GM18868 (cell line): ENCODE measurements around the gene LIFR.

Experiments
- ATAC-seq: cut with Tn5 transposase; IDR thresholded peaks from one replicate; pipeline ENCODE4 v1.9.1; 2021; ENCODE audit warnings: mild to moderate bottlenecking, moderate library complexity; ENCODE audit not compliant: unreplicated experiment

The LIFR gene

DNA sequence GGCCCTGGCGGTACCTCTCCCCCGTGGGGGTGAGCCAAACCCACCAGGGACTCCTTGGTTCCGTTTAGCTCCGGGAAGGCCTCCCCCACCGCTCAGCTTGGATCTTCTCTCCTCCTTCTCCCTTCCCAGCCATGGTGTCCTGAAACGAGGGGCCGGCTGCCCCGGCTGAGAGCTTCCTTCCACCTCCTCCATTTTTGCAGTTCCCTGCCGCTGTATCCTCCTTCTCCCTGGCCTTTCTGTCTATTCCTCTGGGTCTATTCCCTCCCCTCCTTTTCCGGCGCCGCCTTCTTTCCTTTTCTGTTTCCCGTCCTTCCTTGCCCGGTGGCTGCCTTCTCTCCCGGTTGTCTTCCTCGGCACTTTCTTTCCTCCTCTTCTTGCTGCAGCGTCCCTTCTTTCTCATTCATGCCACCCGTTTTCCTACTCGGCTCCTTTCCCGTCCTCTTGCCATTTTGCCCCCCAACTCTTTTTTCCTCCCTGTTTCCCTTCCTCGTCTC is 110.4 kb downstream of the LIFR start:
- ATAC-seq = no peak

DNA sequence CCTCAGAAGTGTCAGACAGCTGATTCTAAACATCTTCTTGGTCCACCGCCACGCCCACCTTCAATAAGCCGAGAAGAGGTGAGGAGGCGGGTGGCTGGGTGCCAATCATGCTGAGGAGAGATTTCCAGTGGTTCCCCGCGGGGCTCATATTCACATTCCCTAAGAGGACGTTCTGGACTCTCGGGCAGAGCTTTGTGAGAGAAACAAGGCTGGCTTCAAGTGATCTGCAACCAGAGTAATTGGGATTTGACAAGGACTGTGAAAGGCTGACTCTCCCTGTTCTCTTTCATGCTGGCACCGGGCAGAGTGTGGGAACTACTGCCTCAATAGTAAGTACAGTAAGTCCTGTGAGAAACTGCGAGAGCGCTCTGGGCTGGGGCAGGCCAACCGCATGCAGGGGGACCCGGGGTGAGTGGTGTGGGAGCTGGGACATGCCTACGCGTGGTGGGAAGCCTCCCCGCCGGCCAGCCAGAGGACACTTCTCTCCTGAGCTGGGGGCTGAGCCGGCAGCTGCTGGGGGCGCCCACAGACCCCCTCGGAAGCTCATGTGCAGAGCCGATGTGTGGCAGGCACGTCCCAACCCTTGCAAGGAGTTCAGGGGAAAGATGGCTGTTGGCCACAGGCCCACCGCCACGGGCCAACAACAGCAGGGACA is 110.9 kb downstream of the LIFR start:
- ATAC-seq = no peak

DNA sequence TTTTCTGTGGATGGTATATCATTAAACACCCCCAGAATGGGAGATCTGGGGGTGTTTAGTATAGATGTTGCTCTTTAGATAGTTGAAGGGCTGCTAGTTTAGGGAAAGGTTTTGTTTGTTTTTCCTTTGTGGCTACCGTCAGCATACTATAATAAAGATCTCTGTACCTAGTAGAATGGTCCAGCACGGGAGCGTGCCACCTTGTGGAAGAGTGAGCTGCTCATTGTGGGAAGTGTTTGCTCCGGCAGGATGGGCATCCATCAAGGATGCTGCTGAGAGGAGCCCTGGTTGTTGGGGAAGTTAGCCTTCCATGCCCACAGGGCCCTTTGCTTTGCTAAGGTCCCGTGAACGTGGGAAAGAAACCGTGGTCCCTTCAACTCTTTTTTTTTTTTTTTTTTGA is 113.1 kb downstream of the LIFR start:
- ATAC-seq = no peak

DNA sequence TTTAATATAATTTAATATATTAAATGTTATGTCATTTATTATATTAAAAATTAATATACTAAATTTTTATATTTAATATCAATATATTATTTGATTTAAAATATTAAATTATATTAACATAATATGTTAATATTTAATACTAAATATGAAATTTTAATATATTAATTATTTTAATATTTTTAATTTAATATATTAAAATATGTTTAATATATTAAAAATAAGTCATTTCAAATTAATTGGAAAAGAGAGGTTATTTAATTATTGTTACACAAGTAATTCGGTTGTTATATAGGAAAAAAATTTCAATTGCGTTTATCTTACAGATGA is 114.2 kb downstream of the LIFR start:
- no peak for ATAC-seq

DNA sequence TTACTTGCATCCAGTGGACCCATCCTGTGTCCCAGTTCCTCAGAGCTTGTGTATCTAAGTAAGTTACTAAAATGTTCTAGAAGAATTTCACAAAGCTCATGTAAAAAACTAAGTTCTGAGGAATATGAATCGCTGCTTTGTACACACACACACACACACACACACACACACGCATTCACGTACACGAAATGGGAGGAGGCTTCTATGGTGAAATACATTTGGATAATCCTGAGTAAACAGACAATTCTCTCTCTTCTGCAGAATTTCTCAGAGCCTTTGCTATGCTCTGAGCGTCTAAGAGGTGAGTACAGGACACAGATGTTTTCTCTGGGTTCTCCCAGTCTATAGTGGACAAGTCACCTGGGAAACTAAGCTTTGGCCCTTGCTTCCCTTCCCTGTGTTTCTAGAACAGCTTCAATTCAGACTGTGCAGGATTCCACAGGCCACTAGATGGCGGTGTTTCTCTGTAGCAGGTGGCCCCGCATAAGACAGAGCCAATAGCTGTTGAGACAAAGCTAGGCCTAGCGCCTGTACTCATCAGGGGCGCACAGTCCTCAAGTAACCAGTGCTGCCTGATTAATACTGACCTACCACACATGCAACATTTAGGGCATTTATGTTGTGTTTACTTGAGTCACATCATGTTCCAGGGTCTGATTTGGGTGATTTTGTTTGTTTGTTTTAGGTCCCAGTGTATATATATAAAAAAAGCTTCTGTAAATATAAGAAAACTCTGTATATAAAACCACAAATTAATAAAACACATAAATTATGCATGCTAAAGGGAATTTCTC is 114.8 kb downstream of the LIFR start:
- peak; percentile 100 for ATAC-seq

DNA sequence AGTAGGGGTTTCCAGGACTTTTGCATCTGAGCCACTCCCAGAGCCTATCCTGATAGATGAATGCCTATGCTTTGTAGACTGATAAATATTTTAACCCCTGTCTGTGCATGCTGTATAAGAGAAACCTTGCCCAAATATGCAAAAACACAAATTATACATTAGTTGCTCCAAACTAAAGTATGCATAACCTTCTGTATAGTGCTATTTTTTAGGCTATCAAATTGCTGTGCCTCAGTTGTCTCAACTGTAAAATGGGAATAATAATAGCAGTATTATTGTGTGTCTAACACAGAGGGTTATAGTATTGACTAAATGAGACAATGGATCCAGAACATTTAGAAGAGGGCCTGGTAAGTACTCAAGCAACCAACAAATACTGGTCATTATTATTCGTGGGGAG is 117.7 kb downstream of the LIFR start:
- ATAC-seq = no peak

DNA sequence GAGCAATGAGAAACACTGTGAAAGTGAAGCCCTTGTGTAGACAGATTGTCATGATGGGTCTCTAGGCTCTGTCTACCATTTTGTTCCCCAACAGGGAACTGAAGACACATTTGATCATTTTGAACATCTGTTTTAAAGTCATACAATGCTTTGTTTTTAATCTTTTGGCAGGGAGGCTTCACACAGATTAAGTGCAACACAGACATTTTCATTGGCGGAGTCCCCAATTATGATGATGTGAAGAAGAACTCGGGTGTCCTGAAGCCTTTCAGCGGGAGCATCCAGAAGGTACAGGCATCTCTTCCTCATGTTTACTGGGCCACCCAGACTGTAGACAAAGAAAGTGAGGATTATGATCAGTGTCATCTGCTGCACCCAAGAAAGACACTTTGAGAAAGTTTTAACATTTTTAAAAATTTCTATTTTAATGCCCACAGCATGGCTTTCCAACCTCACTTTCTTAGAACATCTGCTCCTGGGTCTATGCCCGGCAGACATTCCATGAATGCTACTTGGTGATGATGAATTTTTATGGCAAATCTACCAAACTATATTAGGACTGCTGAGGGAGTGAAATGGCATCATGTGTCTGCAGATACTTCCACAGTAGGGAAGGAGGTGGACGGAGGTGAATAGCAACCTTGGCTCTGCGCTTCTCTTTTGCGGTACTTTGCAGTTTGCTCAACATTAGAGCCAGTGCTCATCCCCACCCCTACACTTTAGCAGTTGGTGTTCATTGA is 121.3 kb downstream of the LIFR start:
- ATAC-seq = no peak

DNA sequence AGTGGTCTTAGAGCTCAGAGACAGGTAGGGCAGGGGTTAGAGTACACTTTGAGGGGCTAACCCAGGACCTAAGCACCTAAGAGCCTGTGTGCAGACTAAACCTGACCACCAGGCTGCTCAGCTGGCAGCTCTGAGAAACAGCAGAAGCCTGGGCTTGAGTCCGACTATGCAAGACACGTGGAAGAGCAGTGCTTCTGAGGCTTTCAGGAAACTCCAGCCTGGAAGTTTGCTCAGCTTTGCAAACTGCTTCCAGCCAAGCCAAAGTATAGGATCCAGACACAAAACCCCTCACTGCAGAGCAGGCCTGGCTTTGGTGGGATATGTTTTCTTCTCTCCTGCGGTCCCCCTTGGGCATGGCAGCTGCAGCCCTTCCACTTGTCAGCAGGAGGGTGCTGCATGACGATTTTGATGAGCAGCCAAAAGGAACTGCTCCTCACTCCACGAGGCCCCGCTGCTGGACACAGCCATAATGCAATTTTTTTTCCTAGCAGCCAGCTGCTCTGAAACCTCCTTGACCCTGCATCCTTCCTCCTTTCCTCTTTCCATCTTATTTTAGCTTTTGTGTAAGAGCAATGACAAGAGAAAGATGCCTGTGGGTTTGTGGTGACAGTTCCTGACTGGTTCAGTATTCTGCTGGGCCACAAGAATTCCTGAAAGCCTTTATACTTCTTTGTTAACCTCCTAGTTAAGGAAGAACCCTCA is 123.1 kb downstream of the LIFR start:
- ATAC-seq = no peak

DNA sequence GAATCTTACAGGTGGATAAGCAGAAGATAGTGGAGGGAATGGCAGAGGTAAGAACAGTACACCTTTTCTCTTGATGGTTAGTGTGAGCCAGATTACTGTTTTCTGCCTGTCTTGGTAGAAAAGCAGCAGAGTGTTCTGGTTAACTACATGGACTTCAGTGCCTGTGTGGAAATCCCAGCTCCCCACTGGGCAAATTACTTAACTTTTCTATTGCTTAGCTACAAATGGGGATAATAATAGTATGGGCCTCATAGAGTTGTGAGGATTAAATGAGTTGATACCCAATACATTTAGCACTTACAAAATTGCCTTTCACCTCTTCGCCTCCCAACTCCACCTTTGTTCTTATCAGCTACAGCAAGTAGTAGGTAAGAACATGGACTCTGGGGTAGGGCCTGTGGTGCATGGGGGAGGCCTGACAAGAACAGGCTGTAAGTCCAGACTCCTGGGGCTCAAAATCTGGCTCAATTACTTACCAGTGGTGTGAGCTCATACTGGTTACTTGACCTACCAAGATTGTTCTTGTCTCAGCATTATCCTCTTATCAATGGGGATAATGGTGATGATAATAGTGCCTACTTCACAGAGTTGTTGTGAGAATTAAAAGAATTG is 125.1 kb downstream of the LIFR start:
- ATAC-seq = no peak

DNA sequence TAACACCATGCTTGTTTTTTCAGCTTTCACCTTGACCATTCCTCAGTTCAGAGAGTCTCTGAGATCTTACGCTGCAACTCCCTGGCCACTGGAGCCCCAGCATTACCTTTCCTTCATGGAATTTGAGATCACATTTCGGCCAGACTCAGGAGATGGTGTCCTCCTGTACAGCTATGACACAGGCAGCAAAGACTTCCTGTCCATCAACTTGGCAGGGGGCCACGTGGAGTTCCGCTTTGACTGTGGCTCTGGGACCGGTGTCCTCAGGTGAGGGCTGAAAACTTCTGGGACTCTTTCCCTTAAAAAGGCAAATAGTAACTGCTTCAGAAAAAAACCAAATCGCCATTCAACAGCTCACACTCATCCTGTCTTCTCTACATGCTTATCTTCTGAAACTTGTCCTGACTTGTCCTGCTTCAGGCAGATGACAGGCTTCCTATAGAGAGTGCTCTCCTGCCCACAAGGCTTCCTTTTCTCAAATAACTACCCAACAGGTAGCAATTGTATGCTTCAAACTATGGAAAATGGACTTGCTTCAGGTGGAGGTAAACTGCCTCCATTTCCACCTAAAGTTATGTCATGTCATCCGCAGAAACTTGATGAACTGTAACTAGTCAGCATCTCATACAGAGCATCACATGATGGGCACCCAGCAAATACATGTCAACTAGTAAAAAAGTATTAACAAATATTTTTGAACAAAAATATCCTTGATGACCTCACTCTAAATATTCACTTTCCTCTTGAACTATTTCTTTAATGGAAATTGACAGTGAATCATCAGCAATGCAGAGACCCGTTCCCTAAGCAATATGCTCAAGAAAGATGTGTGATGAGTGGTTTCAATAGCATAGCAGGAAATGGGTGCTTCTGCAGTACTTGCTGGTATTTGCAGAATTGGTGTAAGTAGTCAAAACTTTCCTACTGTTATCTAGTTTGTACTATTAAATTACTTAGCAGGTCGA is 129.2 kb downstream of the LIFR start:
- ATAC-seq = no peak

DNA sequence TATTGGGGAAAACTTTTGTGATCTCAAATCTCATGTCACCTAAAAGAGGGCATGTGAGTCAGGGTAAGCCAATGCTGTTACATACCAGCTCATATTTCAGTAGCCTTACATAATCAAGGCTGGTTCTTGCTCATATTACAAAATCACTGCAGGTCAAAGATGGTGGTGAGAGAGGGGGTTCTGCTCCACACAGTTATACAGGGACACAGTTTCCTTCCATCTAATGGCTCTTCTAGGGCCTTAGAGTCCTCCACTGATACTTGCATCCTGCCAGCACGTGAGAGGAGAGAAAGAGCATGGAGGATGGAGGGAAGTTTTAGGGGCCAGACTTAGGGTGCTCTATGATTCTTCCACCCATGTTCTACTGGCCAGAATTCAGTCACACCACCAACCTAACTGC is 130.0 kb downstream of the LIFR start:
- ATAC-seq = no peak
